ENCODE measurements around the gene ITGB8. TPM values are rescaled to one million over a fixed set of nuclear protein-coding genes. Genes with fewer than 3 reads are reported as not detected.

Gene ITGB8
- total RNA-seq, 1 donor from 2014 or later, result 27.1 TPM

GRCh38 chr7:20310301-20310700 is 20.4 kb upstream of the ITGB8 start:
- DNase-seq, result no peak

- peak; percentile 17 for DNase-seq
These were observed 19.5 kb upstream of the ITGB8 start for GRCh38 chr7:20310963-20311742.

GRCh38 chr7:20311743-20312042 is 19.0 kb upstream of the ITGB8 start:
- DNase-seq, result no peak

- DNase-seq, result no peak
These were observed 18.1 kb upstream of the ITGB8 start for GRCh38 chr7:20312562-20312961.

- no peak for DNase-seq
These were observed 17.1 kb upstream of the ITGB8 start for GRCh38 chr7:20313626-20314025.

- peak; percentile 37 for DNase-seq
These were observed 16.5 kb upstream of the ITGB8 start for GRCh38 chr7:20314198-20314597.

GRCh38 chr7:20316706-20317105 is 14.0 kb upstream of the ITGB8 start:
- DNase-seq, result no peak

- DNase-seq, result no peak
These were observed 13.3 kb upstream of the ITGB8 start for GRCh38 chr7:20317413-20317812.

- DNase-seq, result no peak
These were observed 11.8 kb upstream of the ITGB8 start for GRCh38 chr7:20318933-20319332.

GRCh38 chr7:20320322-20320721 is 10.4 kb upstream of the ITGB8 start:
- DNase-seq, result no peak

GRCh38 chr7:20320786-20321185 is 9.9 kb upstream of the ITGB8 start:
- no peak for DNase-seq

- no peak for DNase-seq
These were observed 7.1 kb upstream of the ITGB8 start for GRCh38 chr7:20323595-20323994.

GRCh38 chr7:20326342-20326741 is 4.4 kb upstream of the ITGB8 start:
- DNase-seq, result no peak

GRCh38 chr7:20327055-20327454 is 3.6 kb upstream of the ITGB8 start:
- no peak for DNase-seq

- no peak for DNase-seq
These were observed 2.7 kb upstream of the ITGB8 start for GRCh38 chr7:20328027-20328426.

GRCh38 chr7:20328692-20329091 is 2.0 kb upstream of the ITGB8 start:
- DNase-seq, result no peak

GRCh38 chr7:20329389-20330238 is 1.1 kb upstream of the ITGB8 start:
- DNase-seq, result peak; percentile 71

GRCh38 chr7:20330928-20331909 is 519 bp downstream of the ITGB8 start:
- DNase-seq, result peak; percentile 57

GRCh38 chr7:20331910-20332813 is 1.5 kb downstream of the ITGB8 start:
- DNase-seq, result no peak

GRCh38 chr7:20338285-20338684 is 7.6 kb downstream of the ITGB8 start:
- no peak for DNase-seq

- no peak for DNase-seq
These were observed 10.1 kb downstream of the ITGB8 start for GRCh38 chr7:20340839-20341238.
